Testis (tissue), 2 donors: ENCODE data around the gene DIS3L2.

Experiments used
- CTCF ChIP-seq, 3 experiments: fragments of 450-650 bp in 2 of 3; fragments of 200-600 bp in 1 of 3; sonication (generic) in 1 of 3; IDR thresholded peaks; one replicate each; pipeline ENCODE4 v1.5.1; 2016 to 2019; ENCODE audit warnings: antibody characterized with exemption in 3 of 3, mild to moderate bottlenecking in 2 of 3, moderate library complexity in 1 of 3
- POLR2A ChIP-seq: fragments of 450-650 bp; IDR thresholded peaks from one replicate; pipeline ENCODE4 v1.6.1; 2017; ENCODE audit warnings: antibody characterized with exemption, mild to moderate bottlenecking, moderate library complexity

GRCh38 chr2:232320443-232320803, 358.9 kb downstream of the DIS3L2 start:
- TF ChIP-seq CTCF (IDR thresholded peaks at IDR 0.05) (no peak), POLR2A (no peak)
